Gastrocnemius medialis (tissue), 4 donors: ENCODE data around the gene PALS2.

ENCODE experiments used
- POLR2A ChIP-seq, 2 donors: fragments of 450-650 bp; IDR thresholded peaks; one replicate each; pipeline ENCODE4 v1.6.1; 2017; ENCODE audit warnings: antibody characterized with exemption in 2 of 2, mild to moderate bottlenecking in 2 of 2, moderate library complexity in 2 of 2
- TF ChIP-seq, protein P1 (sequence below), 5 experiments: fragments of 450-650 bp in 3 of 5; fragments of 200-600 bp in 2 of 5; sonication (generic) in 2 of 5; IDR thresholded peaks in 4 of 5; conservative IDR thresholded peaks in 1 of 5; 1 replicate in 4 of 5; 2 replicates in 1 of 5; pipeline ENCODE4 v1.5.1; 2016 to 2019; ENCODE audit warnings: antibody characterized with exemption in 5 of 5, mild to moderate bottlenecking in 3 of 5, moderate library complexity in 3 of 5

DNA sequence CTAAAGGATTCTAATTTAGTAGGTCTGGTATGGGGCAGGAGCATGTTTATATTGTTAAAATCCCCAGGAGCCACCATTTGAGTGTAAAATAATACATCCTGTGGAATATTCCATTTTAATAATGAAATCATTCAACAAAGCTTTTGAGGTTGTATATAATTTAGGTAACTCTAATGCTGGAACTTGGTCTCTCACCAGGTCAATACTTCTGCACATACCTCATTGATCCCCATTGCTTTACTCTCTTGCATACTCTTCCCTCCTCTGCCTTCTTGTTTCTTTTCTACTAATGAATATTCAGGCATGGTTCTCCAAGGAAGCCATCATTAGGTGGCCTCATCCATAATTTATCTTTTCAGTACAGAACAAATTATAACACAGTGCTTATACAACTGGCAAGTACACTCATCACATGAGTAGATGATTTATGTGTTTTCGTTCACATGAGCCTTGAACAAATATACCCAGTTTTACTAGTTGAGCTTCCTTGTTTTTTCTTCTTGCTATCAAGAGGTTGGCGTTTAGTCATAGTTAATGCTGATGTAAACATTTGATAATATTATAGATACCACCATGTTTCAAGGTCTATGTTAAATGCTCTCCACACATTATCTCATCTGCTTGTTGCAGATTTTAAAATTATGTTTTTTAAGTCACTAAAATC, 7.2 kb downstream of the PALS2 start:
- TF ChIP-seq, protein P1, sequence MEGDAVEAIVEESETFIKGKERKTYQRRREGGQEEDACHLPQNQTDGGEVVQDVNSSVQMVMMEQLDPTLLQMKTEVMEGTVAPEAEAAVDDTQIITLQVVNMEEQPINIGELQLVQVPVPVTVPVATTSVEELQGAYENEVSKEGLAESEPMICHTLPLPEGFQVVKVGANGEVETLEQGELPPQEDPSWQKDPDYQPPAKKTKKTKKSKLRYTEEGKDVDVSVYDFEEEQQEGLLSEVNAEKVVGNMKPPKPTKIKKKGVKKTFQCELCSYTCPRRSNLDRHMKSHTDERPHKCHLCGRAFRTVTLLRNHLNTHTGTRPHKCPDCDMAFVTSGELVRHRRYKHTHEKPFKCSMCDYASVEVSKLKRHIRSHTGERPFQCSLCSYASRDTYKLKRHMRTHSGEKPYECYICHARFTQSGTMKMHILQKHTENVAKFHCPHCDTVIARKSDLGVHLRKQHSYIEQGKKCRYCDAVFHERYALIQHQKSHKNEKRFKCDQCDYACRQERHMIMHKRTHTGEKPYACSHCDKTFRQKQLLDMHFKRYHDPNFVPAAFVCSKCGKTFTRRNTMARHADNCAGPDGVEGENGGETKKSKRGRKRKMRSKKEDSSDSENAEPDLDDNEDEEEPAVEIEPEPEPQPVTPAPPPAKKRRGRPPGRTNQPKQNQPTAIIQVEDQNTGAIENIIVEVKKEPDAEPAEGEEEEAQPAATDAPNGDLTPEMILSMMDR (IDR thresholded peaks at IDR 0.05 in 4 of 5, conservative IDR thresholded peaks at IDR 0.05 in 1 of 5), result no peak
- TF ChIP-seq POLR2A (IDR thresholded peaks at IDR 0.05), result no peak
